Measurements from ENCODE around the gene FAF1. TPM values are rescaled to one million over a fixed set of nuclear protein-coding genes. Genes with fewer than 3 reads are reported as not detected.

FAF1 gene
- total and polyA plus RNA-seq, 9 of the 15 experiments (the other 6 are each of a cell fraction or from before 2014, with no cell fraction given), result 48.7 to 225 (median 118) TPM

DNA sequence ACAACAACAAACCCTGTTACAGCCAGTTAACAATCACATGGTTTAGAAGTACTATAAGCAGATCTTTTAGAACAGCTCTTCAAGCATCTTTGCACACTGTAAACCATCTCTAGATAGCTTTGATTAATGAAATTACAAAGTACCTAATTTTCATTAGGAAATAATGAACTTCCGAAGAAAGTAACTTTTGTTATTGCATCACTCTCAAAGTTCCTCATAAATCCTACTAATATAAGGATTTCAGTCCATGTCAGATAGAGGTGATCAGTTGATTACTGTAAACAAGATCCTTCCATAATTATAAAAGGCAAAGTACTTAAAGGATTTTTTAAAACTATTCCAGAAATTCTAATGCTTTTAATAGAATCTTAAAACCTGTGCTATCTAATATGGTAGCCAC is 58.2 kb downstream of the FAF1 start:
- Histone ChIP-seq H3K9ac (ENCODE audit: insufficient read depth in 1 of 2, low read depth in 2 of 2, low read length in 2 of 2) (no peak overlapping the region), H3K27ac (ENCODE audit: extremely low read depth, low read depth, low read length) (no peak overlapping the region), H4K20me1 (replicated peaks; ENCODE audit: control insufficient read depth, insufficient read depth, low read length) (no peaks in the 10 kb centered on the region), H3K4me2 (ENCODE audit: insufficient read depth, low read length) (no peak overlapping the region), H2AFZ (ENCODE audit: low read depth, low read length) (no peak overlapping the region), H3K4me3 (no peak overlapping the region), H3K9me3 (replicated peaks; ENCODE audit: control insufficient read depth, insufficient read depth, low read depth, low read length) (0 out of 2 replicates have a peak, but pooled peaks cover 2% of the 10 kb centered on the region), H3K36me3 (ENCODE audit: control insufficient read depth, insufficient read depth, low read length) (0 out of 3 replicates have a peak, but pooled peaks cover 3% of the 10 kb centered on the region), H3K9me1 (ENCODE audit: control insufficient read depth, insufficient read depth, low read length) (no peaks in the 10 kb centered on the region), H3K79me2 (ENCODE audit: control insufficient read depth, insufficient read depth, low read length) (peaks cover 58% of the 10 kb centered on the region), H3K27me3 (ENCODE audit: control insufficient read depth in 2 of 2, insufficient read depth in 2 of 2, low read length in 2 of 2) (no peaks in the 10 kb centered on the region), H3K4me1 (replicated peaks in 1 of 2; ENCODE audit: control insufficient read depth in 2 of 2, insufficient read depth in 2 of 2, low read length in 2 of 2) (no peaks in the 10 kb centered on the region)
- intact Hi-C loops (cut with micrococcal nuclease) (no loop called here), in situ Hi-C loops (cut with MboI) (no loop called here)
- FAIRE-seq, result no peak
- ChIA-PET POLR2A (no interaction called here), CTCF (ENCODE audit: low intra/inter-chr PET ratio) (no interaction called here)
- no peak for DNase-seq (ENCODE audit: extremely low read depth in 1 of 4, low spot score in 3 of 4)
- TF ChIP-seq PTRF (tag; IDR thresholded peaks at IDR 0.05) (no peak), ZBTB8A (IDR thresholded peaks at IDR 0.05; ENCODE audit: partially characterized antibody) (no peak), CEBPG (CRISPR knock-in tag; IDR thresholded peaks at IDR 0.05) (no peak), CEBPG (tag; conservative IDR thresholded peaks at IDR 0.05 in 1 of 2, IDR thresholded peaks at IDR 0.05 in 1 of 2) (peak; percentile 69 to 86), CEBPB (tag; IDR thresholded peaks at IDR 0.05) (peak; percentile 81)
- TF ChIP-seq, protein P1, sequence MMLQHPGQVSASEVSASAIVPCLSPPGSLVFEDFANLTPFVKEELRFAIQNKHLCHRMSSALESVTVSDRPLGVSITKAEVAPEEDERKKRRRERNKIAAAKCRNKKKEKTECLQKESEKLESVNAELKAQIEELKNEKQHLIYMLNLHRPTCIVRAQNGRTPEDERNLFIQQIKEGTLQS (IDR thresholded peaks at IDR 0.05), result peak; percentile 68; the same call in 1 of the 2 replicates
- TF ChIP-seq, protein P1 (CRISPR knock-in tag; conservative IDR thresholded peaks at IDR 0.05), result no peak
- TF ChIP-seq, protein P2, sequence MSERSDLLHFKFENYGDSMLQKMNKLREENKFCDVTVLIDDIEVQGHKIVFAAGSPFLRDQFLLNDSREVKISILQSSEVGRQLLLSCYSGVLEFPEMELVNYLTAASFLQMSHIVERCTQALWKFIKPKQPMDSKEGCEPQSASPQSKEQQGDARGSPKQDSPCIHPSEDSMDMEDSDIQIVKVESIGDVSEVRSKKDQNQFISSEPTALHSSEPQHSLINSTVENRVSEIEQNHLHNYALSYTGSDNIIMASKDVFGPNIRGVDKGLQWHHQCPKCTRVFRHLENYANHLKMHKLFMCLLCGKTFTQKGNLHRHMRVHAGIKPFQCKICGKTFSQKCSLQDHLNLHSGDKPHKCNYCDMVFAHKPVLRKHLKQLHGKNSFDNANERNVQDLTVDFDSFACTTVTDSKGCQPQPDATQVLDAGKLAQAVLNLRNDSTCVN (CRISPR knock-in tag; IDR thresholded peaks at IDR 0.05), result no peak
- WGBS (ENCODE audit: insufficient coverage, low coverage, missing lambda C conversion rate), result 0% methylated on average over 1 of the region's 1 CpG
- no peak for ATAC-seq
- BruUV-seq (replicated peaks), result no TSS peak

All from K562 (cell line).